Measurements from ENCODE around the gene PLAC1.

PLAC1 gene

DNA sequence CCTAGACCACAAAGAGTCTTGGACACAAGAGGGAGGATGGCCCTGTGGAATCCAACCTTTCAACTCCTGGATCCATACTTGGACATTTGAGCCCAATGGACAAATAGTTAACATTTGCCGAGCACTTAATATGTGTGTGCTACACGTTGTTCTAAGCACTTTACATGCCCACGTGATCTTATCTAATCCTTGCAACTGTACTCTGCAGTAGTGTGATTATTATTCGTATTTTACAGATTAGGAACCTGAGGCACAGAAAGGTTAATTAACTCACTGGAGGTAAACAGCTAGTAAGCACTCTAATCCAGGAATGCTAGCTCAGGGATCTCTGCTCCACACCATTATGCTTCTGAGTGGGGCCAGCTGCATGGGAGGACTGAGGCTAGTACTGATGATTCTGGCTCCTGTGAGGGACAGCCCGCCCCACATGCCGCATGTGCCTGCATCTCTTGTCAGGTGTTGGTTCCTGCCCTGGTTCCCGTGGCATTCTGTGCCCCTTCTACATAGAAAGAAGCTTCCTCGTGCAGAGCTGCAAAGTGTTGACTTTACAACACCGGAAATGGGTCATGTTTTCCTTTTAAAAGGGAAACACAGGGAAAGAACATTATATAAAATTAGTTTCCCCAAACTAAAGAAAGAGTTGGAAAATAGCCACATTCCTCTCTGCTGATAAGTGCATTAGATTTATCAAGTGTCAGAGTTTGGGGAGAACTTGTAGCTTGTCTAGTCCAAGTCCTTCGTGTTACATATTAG lies 34.8 kb downstream of the PLAC1 start:
- Histone ChIP-seq H3K9ac (ENCODE audit: low read length) (no peak overlapping the region), H3K4me2 (ENCODE audit: low read length) (no peak overlapping the region), H3K27me3 (ENCODE audit: low read depth, low read length) (no peaks in the 10 kb centered on the region), H2AFZ (ENCODE audit: low read depth, low read length) (no peak overlapping the region), H3K9me3 (ENCODE audit: insufficient read depth, low read length) (no peaks in the 10 kb centered on the region), H4K20me1 (ENCODE audit: insufficient read depth, low read length) (no peaks in the 10 kb centered on the region), H3K4me1 (ENCODE audit: low read length) (peaks cover 17% of the 10 kb centered on the region), H3K36me3 (replicated peaks; ENCODE audit: low read depth, low read length) (no peaks in the 10 kb centered on the region), H3K4me3 (ENCODE audit: low read length) (no peak overlapping the region), H3K27ac (ENCODE audit: low read length) (no peak overlapping the region), H3K79me2 (ENCODE audit: low read length) (no peaks in the 10 kb centered on the region)
- TF ChIP-seq, protein P1, sequence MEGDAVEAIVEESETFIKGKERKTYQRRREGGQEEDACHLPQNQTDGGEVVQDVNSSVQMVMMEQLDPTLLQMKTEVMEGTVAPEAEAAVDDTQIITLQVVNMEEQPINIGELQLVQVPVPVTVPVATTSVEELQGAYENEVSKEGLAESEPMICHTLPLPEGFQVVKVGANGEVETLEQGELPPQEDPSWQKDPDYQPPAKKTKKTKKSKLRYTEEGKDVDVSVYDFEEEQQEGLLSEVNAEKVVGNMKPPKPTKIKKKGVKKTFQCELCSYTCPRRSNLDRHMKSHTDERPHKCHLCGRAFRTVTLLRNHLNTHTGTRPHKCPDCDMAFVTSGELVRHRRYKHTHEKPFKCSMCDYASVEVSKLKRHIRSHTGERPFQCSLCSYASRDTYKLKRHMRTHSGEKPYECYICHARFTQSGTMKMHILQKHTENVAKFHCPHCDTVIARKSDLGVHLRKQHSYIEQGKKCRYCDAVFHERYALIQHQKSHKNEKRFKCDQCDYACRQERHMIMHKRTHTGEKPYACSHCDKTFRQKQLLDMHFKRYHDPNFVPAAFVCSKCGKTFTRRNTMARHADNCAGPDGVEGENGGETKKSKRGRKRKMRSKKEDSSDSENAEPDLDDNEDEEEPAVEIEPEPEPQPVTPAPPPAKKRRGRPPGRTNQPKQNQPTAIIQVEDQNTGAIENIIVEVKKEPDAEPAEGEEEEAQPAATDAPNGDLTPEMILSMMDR (IDR thresholded peaks at IDR 0.05; ENCODE audit: low read depth, low read length): no peak
- TF ChIP-seq EZH2phosphoT487 (IDR thresholded peaks at IDR 0.05; ENCODE audit: low read depth): no peak

DNA sequence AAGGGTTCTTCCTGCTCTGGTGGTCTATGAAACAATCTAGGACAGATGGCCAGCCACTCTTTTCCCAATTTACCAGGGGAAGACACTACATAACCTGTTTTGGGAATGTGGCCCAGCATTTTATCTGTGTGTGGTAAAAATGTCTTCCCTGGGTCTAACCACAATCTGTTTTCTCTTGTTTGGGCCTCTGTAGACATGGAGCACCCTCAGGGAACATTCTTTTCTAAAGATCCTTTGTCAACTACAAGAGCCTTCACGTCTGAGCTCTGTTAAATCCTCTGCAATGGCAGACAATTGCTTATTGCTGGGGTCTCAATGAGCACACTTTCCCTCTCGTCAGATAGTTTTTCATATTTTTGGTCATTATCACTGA lies 35.5 kb downstream of the PLAC1 start:
- H3K4me2 ChIP-seq (ENCODE audit: low read length): peak overlapping the region; percentile 48
- H3K9ac ChIP-seq (ENCODE audit: low read length): no peak overlapping the region
- H3K27ac ChIP-seq (ENCODE audit: low read length): no peak overlapping the region
- H3K4me1 ChIP-seq (ENCODE audit: low read length): peaks cover 17% of the 10 kb centered on the region
- H3K27me3 ChIP-seq (ENCODE audit: low read depth, low read length): no peaks in the 10 kb centered on the region
- H3K9me3 ChIP-seq (ENCODE audit: insufficient read depth, low read length): no peaks in the 10 kb centered on the region
- H3K36me3 ChIP-seq (replicated peaks; ENCODE audit: low read depth, low read length): no peaks in the 10 kb centered on the region
- H2AFZ ChIP-seq (ENCODE audit: low read depth, low read length): no peak overlapping the region
- no peaks in the 10 kb centered on the region for H4K20me1 ChIP-seq (ENCODE audit: insufficient read depth, low read length)
- TF ChIP-seq EZH2phosphoT487 (IDR thresholded peaks at IDR 0.05; ENCODE audit: low read depth): no peak
- TF ChIP-seq, protein P1 (IDR thresholded peaks at IDR 0.05; ENCODE audit: low read depth, low read length): no peak
- no peaks in the 10 kb centered on the region for H3K79me2 ChIP-seq (ENCODE audit: low read length)
- peak overlapping the region; percentile 33; the same call in 1 of the 2 replicates for H3K4me3 ChIP-seq (ENCODE audit: low read length)

DNA sequence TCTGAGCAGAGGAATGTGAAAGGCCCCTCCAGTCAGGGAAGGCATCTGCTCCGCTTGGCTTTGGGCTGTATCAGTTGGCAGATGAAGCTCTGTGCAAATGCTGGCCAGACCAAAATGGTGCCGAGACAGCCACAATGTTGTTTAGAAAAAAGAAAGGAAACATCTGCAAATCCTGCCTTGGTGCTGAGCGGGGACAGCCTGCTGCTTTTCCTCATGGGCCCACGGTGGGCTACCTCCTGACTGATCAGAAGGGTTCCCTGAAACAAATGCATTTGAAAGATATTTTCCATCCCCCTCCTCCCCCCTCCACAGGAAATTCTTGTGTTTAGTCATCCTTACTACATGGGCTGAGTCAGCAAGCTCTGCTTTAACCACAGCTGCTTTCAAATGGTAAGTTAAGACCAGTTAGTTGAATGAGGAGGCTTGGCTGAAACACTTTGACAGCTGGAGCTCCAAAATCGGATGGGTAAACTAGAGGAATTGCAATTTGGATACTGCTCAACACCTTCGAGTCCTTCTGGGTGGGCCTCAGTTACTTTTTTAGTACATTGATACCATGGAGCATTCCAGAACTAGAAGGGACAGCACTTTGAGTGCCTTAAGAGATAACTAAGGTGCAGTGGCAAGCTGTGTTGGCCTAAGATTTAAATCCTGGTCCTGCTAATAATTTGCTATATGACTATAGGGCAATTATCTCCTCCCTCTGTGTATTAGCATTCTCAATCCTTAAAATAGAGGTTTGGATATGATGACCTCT lies 36.0 kb downstream of the PLAC1 start:
- Histone ChIP-seq H2AFZ (ENCODE audit: low read depth, low read length) (peak overlapping the region; percentile 85), H3K4me3 (ENCODE audit: low read length) (peak overlapping the region; percentile 33)

DNA sequence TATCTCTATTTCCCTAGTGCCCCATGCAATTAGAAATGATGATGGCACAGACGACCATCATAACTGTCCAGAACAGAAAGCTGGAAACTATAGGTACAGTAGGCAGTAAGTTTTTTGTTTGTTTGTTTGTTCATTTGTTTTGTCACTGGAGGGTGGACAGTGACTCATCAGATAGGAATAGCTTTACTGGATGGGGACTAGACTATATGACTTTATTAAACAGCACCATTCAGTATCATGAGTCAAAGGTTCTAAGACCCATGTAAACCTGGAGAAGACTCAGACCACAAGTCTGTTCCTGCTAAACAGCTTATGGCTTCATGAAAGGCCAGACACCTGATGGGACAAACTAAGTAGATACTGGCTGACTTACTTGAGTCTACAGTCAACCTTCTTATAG lies 38.4 kb downstream of the PLAC1 start:
- H3K27ac ChIP-seq (ENCODE audit: low read length): no peak overlapping the region
- no peaks in the 10 kb centered on the region for H3K79me2 ChIP-seq (ENCODE audit: low read length)
- no peak for TF ChIP-seq EZH2phosphoT487 (IDR thresholded peaks at IDR 0.05; ENCODE audit: low read depth)
- TF ChIP-seq, protein P1 (IDR thresholded peaks at IDR 0.05; ENCODE audit: low read depth, low read length): no peak
- no peak overlapping the region for H3K4me2 ChIP-seq (ENCODE audit: low read length)
- no peak overlapping the region for H2AFZ ChIP-seq (ENCODE audit: low read depth, low read length)
- H3K9ac ChIP-seq (ENCODE audit: low read length): no peak overlapping the region
- peaks cover 17% of the 10 kb centered on the region for H3K4me1 ChIP-seq (ENCODE audit: low read length)
- no peaks in the 10 kb centered on the region for H3K36me3 ChIP-seq (replicated peaks; ENCODE audit: low read depth, low read length)
- H3K27me3 ChIP-seq (ENCODE audit: low read depth, low read length): no peaks in the 10 kb centered on the region
- H3K4me3 ChIP-seq (ENCODE audit: low read length): no peak overlapping the region
- H4K20me1 ChIP-seq (ENCODE audit: insufficient read depth, low read length): no peaks in the 10 kb centered on the region
- no peaks in the 10 kb centered on the region for H3K9me3 ChIP-seq (ENCODE audit: insufficient read depth, low read length)

More for the DNA sequence above, 36.0 kb downstream of the PLAC1 start:
- Histone ChIP-seq H3K79me2 (ENCODE audit: low read length) (no peaks in the 10 kb centered on the region), H3K36me3 (replicated peaks; ENCODE audit: low read depth, low read length) (no peaks in the 10 kb centered on the region), H4K20me1 (ENCODE audit: insufficient read depth, low read length) (no peaks in the 10 kb centered on the region), H3K27ac (ENCODE audit: low read length) (peak overlapping the region; percentile 29), H3K9me3 (ENCODE audit: insufficient read depth, low read length) (no peaks in the 10 kb centered on the region), H3K27me3 (ENCODE audit: low read depth, low read length) (no peaks in the 10 kb centered on the region), H3K4me2 (ENCODE audit: low read length) (peak overlapping the region; percentile 48), H3K4me1 (ENCODE audit: low read length) (peaks cover 17% of the 10 kb centered on the region), H3K9ac (ENCODE audit: low read length) (peak overlapping the region; percentile 26; the same call in 1 of the 2 replicates)
- TF ChIP-seq EZH2phosphoT487 (IDR thresholded peaks at IDR 0.05; ENCODE audit: low read depth): no peak
- TF ChIP-seq, protein P1 (IDR thresholded peaks at IDR 0.05; ENCODE audit: low read depth, low read length): no peak

Measured in OCI-LY3 (cell line).